H1 (cell line): ENCODE data around the gene ZNF763. TPM values are rescaled to one million over a fixed set of nuclear protein-coding genes. Genes with fewer than 3 reads are reported as not detected.
"Not testable (repeated sequence)": the region's sequence is repeated elsewhere in the genome, so short reads cannot be mapped to it uniquely, and the experiment has no call there.

ENCODE experiments used
- CTCF ChIA-PET: fragments of 300-600 bp; sonication (Branson Sonifier 250); formaldehyde crosslinking; loops from one replicate; lab custom pipeline; 2021; ENCODE audit not compliant: partially characterized antibody; lab: Charles Lee
- POLR2A ChIA-PET: fragments of 300-600 bp; sonication (Branson Sonifier 250); formaldehyde crosslinking; loops from one replicate; lab custom pipeline; 2021; ENCODE audit warnings: inconsistent platforms; ENCODE audit not compliant: partially characterized antibody; lab: Charles Lee
- DNase-seq, 2 experiments: peaks; one replicate each; pipeline versions ENCODE4 v3.0.0 to v3.0.0-alpha.2; 2010 to 2022; ENCODE audit warnings: low spot score in 2 of 2, low read depth in 1 of 2, mixed read lengths in 1 of 2
- FAIRE-seq: peaks from 2 replicates; lab custom pipeline; 2011; peaks lifted over from hg19 to GRCh38; lab: Jason Lieb, UNC
- H2AFZ ChIP-seq: 2 replicates; pipeline ENCODE4 v1.8.1; 2012; ENCODE audit warnings: low read length, inconsistent platforms
- H2AK5ac ChIP-seq: 2 replicates; pipeline ENCODE4 v1.6.1; 2013; ENCODE audit warnings: low read depth, low read length
- H2BK120ac ChIP-seq: replicated peaks from 2 replicates; pipeline ENCODE3; 2013; ENCODE audit warnings: low read depth, low read length, inconsistent platforms
- H2BK12ac ChIP-seq: 2 replicates; pipeline ENCODE4 v1.6.1; 2013; ENCODE audit warnings: low read depth, low read length
- H2BK15ac ChIP-seq: 2 replicates; pipeline ENCODE4 v1.6.1; 2013; ENCODE audit warnings: low read length
- H2BK20ac ChIP-seq: 2 replicates; pipeline ENCODE4 v1.6.1; 2013; ENCODE audit warnings: low read length
- H2BK5ac ChIP-seq: 2 replicates; pipeline ENCODE4 v1.6.1; 2013; ENCODE audit warnings: low read depth, low read length
- H3K14ac ChIP-seq: 2 replicates; pipeline ENCODE4 v1.6.1; 2013; ENCODE audit warnings: inconsistent platforms; ENCODE audit not compliant: insufficient read length
- H3K18ac ChIP-seq: 2 replicates; pipeline ENCODE4 v1.6.1; 2013; ENCODE audit warnings: low read length; ENCODE audit errors: extremely low read depth
- H3K23ac ChIP-seq: 2 replicates; pipeline ENCODE4 v1.6.1; 2013; ENCODE audit warnings: inconsistent platforms; ENCODE audit not compliant: insufficient read length
- H3K23me2 ChIP-seq: 2 replicates; pipeline ENCODE4 v1.6.1; 2013; ENCODE audit warnings: low read depth, low read length
- H3K27ac ChIP-seq: 2 replicates; pipeline ENCODE4 v1.6.1; 2011; ENCODE audit warnings: low read depth, low read length, inconsistent platforms
- H3K27me3 ChIP-seq, 4 experiments: replicated peaks in 1 of 4; 1 replicate in 1 of 4; 2 replicates in 3 of 4; pipeline versions ENCODE4 v1.6.1 to v1.8.1; 2011 to 2013; ENCODE audit warnings: low read length in 3 of 4, mild to moderate bottlenecking in 3 of 4, inconsistent platforms in 2 of 4, mixed read lengths in 2 of 4, moderate library complexity in 1 of 4; ENCODE audit not compliant: control insufficient read depth in 3 of 4, insufficient read depth in 3 of 4; ENCODE audit errors: extremely low read depth in 1 of 4
- H3K36me3 ChIP-seq, 4 experiments: 2 replicates each; pipeline versions ENCODE4 v1.6.1 to v1.8.1; 2011 to 2013; ENCODE audit warnings: mild to moderate bottlenecking in 4 of 4, low read length in 3 of 4, moderate library complexity in 2 of 4, control low read depth in 1 of 4, inconsistent platforms in 1 of 4; ENCODE audit not compliant: insufficient read depth in 4 of 4, control insufficient read depth in 2 of 4
- H3K4ac ChIP-seq: replicated peaks from 2 replicates; pipeline ENCODE3; 2013; ENCODE audit warnings: low read length, low read depth, mixed read lengths, inconsistent platforms; ENCODE audit not compliant: insufficient read length
- H3K4me1 ChIP-seq, 4 experiments: replicated peaks in 1 of 4; 1 replicate in 1 of 4; 2 replicates in 3 of 4; pipeline versions ENCODE4 v1.6.1 to v1.8.1; 2011 to 2013; ENCODE audit warnings: low read length in 3 of 4, inconsistent platforms in 2 of 4, mixed read lengths in 1 of 4; ENCODE audit not compliant: insufficient read depth in 4 of 4, control insufficient read depth in 3 of 4
- H3K4me2 ChIP-seq, 2 experiments: 2 replicates each; pipeline versions ENCODE4 v1.6.1 to v1.8.1; 2011 to 2013; ENCODE audit warnings: low read depth in 2 of 2, low read length in 2 of 2, control low read depth in 1 of 2, inconsistent platforms in 1 of 2, mild to moderate bottlenecking in 1 of 2; ENCODE audit not compliant: insufficient read depth in 1 of 2
- H3K4me3 ChIP-seq, 4 experiments: fragments of 200-600, 300-600 bp in 1 of 4; sonication (generic), shearing (Covaris generic), sonication (Bioruptor Twin) in 1 of 4; 2 replicates each; pipeline versions ENCODE4 v1.5.1 to v1.8.1; 2011 to 2016; ENCODE audit warnings: low read length in 4 of 4, low read depth in 3 of 4, control low read depth in 2 of 4, inconsistent platforms in 2 of 4, mild to moderate bottlenecking in 2 of 4, mixed read lengths in 1 of 4, moderate library complexity in 1 of 4; ENCODE audit not compliant: insufficient read depth in 2 of 4; ENCODE audit errors: extremely low read depth in 1 of 4
- H3K56ac ChIP-seq: replicated peaks from 2 replicates; pipeline ENCODE3; 2013; ENCODE audit warnings: low read depth, mild to moderate bottlenecking, mixed read lengths, low read length, inconsistent platforms; ENCODE audit not compliant: insufficient read length
- H3K79me1 ChIP-seq: 2 replicates; pipeline ENCODE4 v1.6.1; 2013; ENCODE audit warnings: low read depth, low read length, control low read depth
- H3K79me2 ChIP-seq, 2 experiments: 2 replicates each; pipeline versions ENCODE4 v1.6.1 to v1.8.1; 2012 to 2013; ENCODE audit warnings: low read length in 2 of 2, mild to moderate bottlenecking in 2 of 2, inconsistent platforms in 1 of 2; ENCODE audit not compliant: insufficient read depth in 2 of 2, control insufficient read depth in 1 of 2
- H3K9ac ChIP-seq, 4 experiments: replicated peaks in 1 of 4; 1 replicate in 1 of 4; 2 replicates in 3 of 4; pipeline versions ENCODE4 v1.6.1 to v1.8.1; 2011 to 2013; ENCODE audit warnings: low read depth in 3 of 4, low read length in 3 of 4, control low read depth in 2 of 4, mild to moderate bottlenecking in 2 of 4, moderate library complexity in 2 of 4, inconsistent platforms in 1 of 4; ENCODE audit errors: extremely low read depth in 1 of 4
- H3K9me3 ChIP-seq, 2 experiments: 2 replicates each; pipeline versions ENCODE4 v1.6.1 to v1.8.1; 2012 to 2013; ENCODE audit warnings: mild to moderate bottlenecking in 2 of 2, moderate library complexity in 2 of 2, control low read depth in 1 of 2, inconsistent platforms in 1 of 2, low read depth in 1 of 2, low read length in 1 of 2, mixed read lengths in 1 of 2; ENCODE audit not compliant: insufficient read depth in 2 of 2
- H4K20me1 ChIP-seq, 2 experiments: replicated peaks in 1 of 2; 2 replicates each; pipeline versions ENCODE3 to v1.8.1; 2011 to 2013; ENCODE audit warnings: inconsistent platforms in 2 of 2, low read length in 2 of 2, mild to moderate bottlenecking in 1 of 2; ENCODE audit not compliant: insufficient read depth in 2 of 2, control insufficient read depth in 1 of 2
- H4K5ac ChIP-seq: 2 replicates; pipeline ENCODE4 v1.6.1; 2013; ENCODE audit warnings: low read length, low read depth, mixed read lengths, inconsistent platforms; ENCODE audit not compliant: insufficient read length
- H4K8ac ChIP-seq: 2 replicates; pipeline ENCODE4 v1.8.0; 2013; ENCODE audit warnings: mild to moderate bottlenecking, moderate library complexity, low read length, inconsistent platforms; ENCODE audit not compliant: insufficient read depth; ENCODE audit errors: extremely low read depth
- H4K91ac ChIP-seq: replicated peaks from 2 replicates; pipeline ENCODE3; 2013; ENCODE audit warnings: low read length, mixed read lengths, inconsistent platforms; ENCODE audit not compliant: insufficient read length
- WGBS, 2 experiments: shearing (Covaris generic) in 1 of 2; methylation state at CpG; one replicate each; pipeline versions ENCODE4 v1.1.6 to v1.1.7; 2013 to 2015; ENCODE audit warnings: low lambda C conversion rate in 2 of 2, mixed read lengths in 2 of 2, inconsistent platforms in 1 of 2, low coverage in 1 of 2, missing lambda C conversion rate in 1 of 2; ENCODE audit not compliant: insufficient replicate concordance in 2 of 2, insufficient coverage in 1 of 2, insufficient read length in 1 of 2; ENCODE audit errors: extremely low coverage in 1 of 2, missing lambda C conversion rate in 1 of 2; 5-methylcytosine and 5-hydroxymethylcytosine counted together
- polyA plus RNA-seq, 7 experiments: library from polyadenylated mRNA; depleted of rRNA in 3 of 7; stranded (reverse) in 5 of 7; unstranded in 2 of 7; fragments of >200 nt in 5 of 7; fragments of 200-250 nt in 2 of 7; gene quantifications; 1 replicate in 5 of 7; 2 replicates in 1 of 7; 4 replicates in 1 of 7; pipeline versions ENCODE4 v1.2.1 to v1.2.3, GENCODE V29; 2011 to 2013; ENCODE audit warnings: missing spikeins in 2 of 7, mixed read lengths in 2 of 7
- total RNA-seq: library from RNA; stranded (reverse); fragmentation: NEBNext Ultra II Directional; extraction: Animal tissue kit (Norgen Biotek cat#: 25700); gene quantifications from 2 replicates; pipeline ENCODE4 v1.2.1, GENCODE V29; 2021

The ZNF763 gene
- total and polyA plus RNA-seq, 2 of the 8 experiments (the other 6 are each of a cell fraction or from before 2014, with no cell fraction given), result 0.39 to 1.7 TPM

GRCh38 chr19:11991921-11992320, 27.1 kb downstream of the ZNF763 start:
- not testable (repeated sequence) for H4K5ac ChIP-seq, H2AK5ac ChIP-seq, H4K8ac ChIP-seq, H4K20me1 ChIP-seq, H4K91ac ChIP-seq, H3K23me2 ChIP-seq, FAIRE-seq, H2BK20ac ChIP-seq, H3K9ac ChIP-seq, H3K4me3 ChIP-seq, H3K4me1 ChIP-seq, H3K23ac ChIP-seq, H2BK5ac ChIP-seq, H3K4me2 ChIP-seq, H2AFZ ChIP-seq, H3K27ac ChIP-seq, H3K14ac ChIP-seq, H2BK12ac ChIP-seq, H3K18ac ChIP-seq, H3K36me3 ChIP-seq, H3K27me3 ChIP-seq, DNase-seq, H3K4ac ChIP-seq, H2BK120ac ChIP-seq, H2BK15ac ChIP-seq, H3K56ac ChIP-seq, H3K9me3 ChIP-seq
- CTCF ChIA-PET, result interaction anchor here (1.2 to 13.7 kb wide), 6 partner anchors 29 to 149 kb away, joined by 5 to 169 read pairs (median 52); partner anchors contain the start of genes ZNF20, ZNF433, ZNF69 and ZNF700
- POLR2A ChIA-PET, result interaction anchor here (1.0 to 1.3 kb wide), 3 partner anchors 43 to 60 kb away, joined by 3 to 4 read pairs (median 3); partner anchors contain the start of genes ZNF433 and ZNF878
- Histone ChIP-seq H3K79me1 (peaks cover 10% of the 10 kb centered on the region), H3K79me2 (peaks cover 2 to 73% of the 10 kb centered on the region in 2 experiments; a peak in 3 of 4 replicates)
- WGBS, 2 experiments, result 88% methylated on average over 4 of the region's 4 CpGs; no CpG with 5 or more reads in 1 of the 2 experiments
